K562 (cell line): ENCODE results near the gene DEDD2. TPM values are rescaled to one million over a fixed set of nuclear protein-coding genes. Genes with fewer than 3 reads are reported as not detected.

Source experiments
- AFF4 ChIP-seq: sonication (generic); formaldehyde crosslinking; IDR thresholded peaks from 2 replicates; pipeline ENCODE4 v1.8.0; 2023; ENCODE audit warnings: mild to moderate bottlenecking, missing genetic modification reagents
- ARHGAP35 ChIP-seq: fragments of 450-650 bp; IDR thresholded peaks from 2 replicates; pipeline ENCODE4 v1.6.1; 2018; ENCODE audit not compliant: partially characterized antibody
- ARID2 ChIP-seq: fragments of 450-650 bp; IDR thresholded peaks from 2 replicates; pipeline ENCODE4 v1.6.1; 2017; ENCODE audit warnings: antibody characterized with exemption, mild to moderate bottlenecking
- CHD2 ChIP-seq: IDR thresholded peaks from 2 replicates; pipeline ENCODE4 v1.6.1; 2011; ENCODE audit warnings: low read depth, low read length
- CUX1 ChIP-seq: fragments of 200-800 bp; sonication (Bioruptor generic); IDR thresholded peaks from 2 replicates; pipeline ENCODE4 v1.6.1; 2016; ENCODE audit warnings: missing genetic modification characterization, missing compliant biosample characterization
- FOXP1 ChIP-seq: sonication (generic); formaldehyde crosslinking; IDR thresholded peaks from 2 replicates; pipeline ENCODE4 v1.8.0; 2022; ENCODE audit warnings: mild to moderate bottlenecking, missing genetic modification reagents
- TCF7L2 ChIP-seq: fragments of 150-350 bp; IDR thresholded peaks from 2 replicates; pipeline ENCODE4 v1.6.1; 2016; ENCODE audit warnings: low read depth, mild to moderate bottlenecking, low read length, moderate library complexity
- THAP12 ChIP-seq: fragments of 250-450 bp; sonication (Bioruptor Pico); IDR thresholded peaks from 2 replicates; pipeline ENCODE4 v1.9.0; 2021; ENCODE audit warnings: mild to moderate bottlenecking, inconsistent platforms
- ZBED1 ChIP-seq: IDR thresholded peaks from 2 replicates; pipeline ENCODE4 v1.6.1; 2014
- ZBTB34 ChIP-seq: fragments of 250-450 bp; sonication (Bioruptor Pico); IDR thresholded peaks from 2 replicates; pipeline ENCODE4 v1.8.0; 2021; ENCODE audit warnings: mild to moderate bottlenecking, moderate library complexity
- ZNF75A ChIP-seq: fragments of 450-650 bp; formaldehyde crosslinking; IDR thresholded peaks from 2 replicates; pipeline ENCODE4 v1.4.0; 2020; ENCODE audit warnings: mild to moderate bottlenecking
- polyA plus RNA-seq, 8 experiments: library from polyadenylated mRNA; depleted of rRNA in 4 of 8; stranded (reverse) in 5 of 8; unstranded in 3 of 8; fragments of >200 nt; fragmentation: Nextera tagmentation in 2 of 8; fragmentation: Illumina TruSeq in 1 of 8; extraction: Ambion mirVana in 2 of 8; extraction: Trizol in 1 of 8; gene quantifications; 2 replicates each; pipeline versions ENCODE4 v1.2.1 to v1.2.3, GENCODE V29; 2011 to 2014; ENCODE audit warnings: inconsistent platforms in 1 of 8, missing spikeins in 1 of 8
- total RNA-seq, 7 experiments: library from RNA; depleted of rRNA in 6 of 7; stranded (reverse); fragments of >200 nt in 6 of 7; fragmentation: Illumina TruSeq in 2 of 7; extraction: Trizol in 2 of 7; gene quantifications; 2 replicates each; pipeline versions ENCODE4 v1.2.1 to v1.2.3, GENCODE V29; 2011 to 2021; ENCODE audit warnings: low replicate concordance in 1 of 7

DEDD2 gene
- total and polyA plus RNA-seq, 9 of the 15 experiments (the other 6 are each of a cell fraction or from before 2014, with no cell fraction given), result 4.3 to 43.0 (median 29.2) TPM

- TF ChIP-seq THAP12 (CRISPR knock-in tag) (no peak), CHD2 (peak; percentile 85), AFF4 (CRISPR knock-in tag) (no peak), FOXP1 (CRISPR knock-in tag) (no peak), ZNF75A (CRISPR knock-in tag) (no peak), ARHGAP35 (no peak), ZBTB34 (CRISPR knock-in tag) (no peak), CUX1 (no peak), ARID2 (0 out of 2 replicates have a peak, but pooled peaks have one; percentile 30), ZBED1 (no peak), TCF7L2 (no peak)
These were observed 2.6 kb upstream of the DEDD2 start, which contains the start of gene ZNF526 (continued) for GRCh38 chr19:42219812-42220750.
